Stimulated activated naive CD8-positive, alpha-beta T cell treated with anti-CD3 and anti-CD28 coated beads, Interleukin-15, Interleukin-2, amounts not matched to agents 100 U/mL and 50 U/mL, for 24 hours (primary cell): ENCODE results near the gene NOXA1.

ENCODE experiments used
- ATAC-seq: fragments of 150-1000 bp; cut with Tn5 transposase; one replicate; pipeline ENCODE4 v1.10.0; 2021
- DNase-seq: peaks from one replicate; pipeline ENCODE4 v3.0.0; 2021

NOXA1 gene

DNA sequence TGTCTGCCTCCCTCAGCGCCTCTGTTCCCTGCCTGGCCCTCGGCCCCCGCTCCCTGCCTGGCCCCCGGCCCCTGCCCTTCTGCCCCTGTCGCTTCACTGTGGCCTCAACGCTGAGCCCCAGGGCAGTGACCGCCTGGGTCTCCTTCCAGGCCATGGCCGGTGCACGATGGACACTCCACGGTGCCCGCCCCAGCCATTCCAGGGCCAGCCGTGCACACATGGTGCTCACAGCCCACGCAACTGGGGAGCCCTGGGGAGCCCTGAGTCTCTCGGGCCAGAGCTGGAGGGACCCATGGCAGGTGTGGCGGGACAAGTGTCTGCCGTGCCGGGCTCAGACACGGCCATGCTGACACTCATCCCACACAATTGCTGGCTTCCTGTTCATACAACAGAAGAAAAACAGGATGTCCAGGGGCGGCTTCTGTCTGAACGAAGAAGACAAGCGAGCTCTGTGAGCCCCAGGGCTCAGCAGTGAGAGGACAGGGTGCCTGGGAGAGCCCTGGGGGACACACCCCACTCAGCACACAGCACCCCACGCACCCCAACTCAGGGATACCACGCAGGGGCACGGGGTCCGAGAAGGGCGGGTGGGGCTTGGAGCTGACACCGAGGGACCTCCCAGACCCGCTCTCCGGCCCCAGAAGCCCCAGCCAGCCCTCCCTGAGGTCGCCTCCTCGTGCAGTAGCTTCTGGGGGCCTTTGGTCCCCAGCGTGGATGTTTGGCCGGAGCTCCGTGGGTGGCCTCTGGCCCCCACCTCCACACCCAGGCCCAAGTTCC is 35.9 kb upstream of the NOXA1 start:
- no peak for DNase-seq
- ATAC-seq, result peak; percentile 29

DNA sequence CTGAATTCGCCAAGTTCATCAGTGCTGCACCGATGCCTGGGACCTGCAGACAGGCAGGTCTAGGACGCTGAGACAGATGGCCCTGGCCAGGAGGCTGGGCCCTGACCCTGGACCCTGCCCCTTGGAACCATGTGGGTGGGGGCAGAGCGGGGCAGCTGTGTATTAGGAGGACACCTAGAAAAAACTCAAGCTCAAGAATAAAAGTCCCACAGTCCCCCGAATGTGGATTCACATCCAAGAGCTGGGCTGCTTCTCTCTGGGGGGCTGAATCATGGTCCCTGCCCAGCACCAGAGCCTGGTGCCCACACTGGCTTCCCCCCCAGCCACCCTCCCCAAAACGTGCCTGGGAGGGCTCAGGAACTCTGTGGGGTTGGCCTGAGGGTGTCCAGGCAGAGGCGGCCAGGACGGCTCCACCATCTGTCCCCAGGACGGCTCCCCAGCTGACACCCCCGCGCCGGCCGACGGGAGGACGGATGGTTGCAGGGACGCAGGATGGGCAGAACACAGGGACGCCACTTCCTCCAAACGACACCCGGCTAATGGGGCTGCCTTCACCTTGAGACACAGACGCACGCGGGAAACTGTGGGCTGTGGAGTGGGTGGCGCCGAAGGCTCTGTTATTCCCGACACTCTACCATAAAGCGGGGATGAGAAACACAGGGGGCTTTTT is 35.2 kb upstream of the NOXA1 start:
- DNase-seq, result no peak
- no peak for ATAC-seq

DNA sequence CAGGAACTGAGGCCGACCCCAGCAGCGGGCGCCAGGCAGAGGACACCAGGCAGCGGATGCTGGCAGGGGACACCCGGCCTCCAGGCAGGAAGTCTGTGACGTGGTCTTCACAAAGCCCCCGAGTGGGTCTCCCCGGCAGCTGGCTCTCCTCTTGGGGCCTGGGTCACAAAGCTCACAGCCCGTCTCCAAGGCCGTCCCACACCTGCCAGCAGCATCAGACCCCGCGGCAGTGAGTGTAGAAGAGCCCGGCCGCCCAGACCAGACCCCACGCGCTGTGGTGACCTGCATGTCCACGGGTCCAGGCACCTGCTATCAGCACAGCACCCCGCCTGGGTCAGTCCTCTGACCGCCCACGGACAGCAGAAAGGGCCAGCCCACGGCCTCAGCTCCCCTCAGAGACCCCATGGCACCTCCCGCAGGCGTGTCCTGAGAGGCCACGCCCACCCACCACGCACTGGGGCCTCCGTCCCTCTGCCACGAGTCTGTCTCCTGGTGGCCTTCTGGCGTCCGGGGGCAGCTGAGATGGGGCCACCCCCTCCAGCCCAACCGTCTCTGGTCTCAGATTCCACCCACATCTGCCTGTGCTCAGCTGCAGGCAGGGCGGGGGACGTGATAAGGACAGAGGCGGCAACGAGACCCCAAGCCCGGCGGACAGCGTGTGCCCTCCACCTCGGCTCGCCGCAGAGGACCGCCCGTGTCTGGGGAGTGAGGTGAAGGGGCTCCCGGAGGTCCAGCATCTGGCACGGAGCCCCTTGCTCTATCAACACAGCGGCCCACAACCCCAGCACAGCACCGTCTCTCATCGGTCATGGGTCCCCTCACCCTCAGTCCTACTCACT is 34.4 kb upstream of the NOXA1 start:
- DNase-seq (no peak), ATAC-seq (no peak)

DNA sequence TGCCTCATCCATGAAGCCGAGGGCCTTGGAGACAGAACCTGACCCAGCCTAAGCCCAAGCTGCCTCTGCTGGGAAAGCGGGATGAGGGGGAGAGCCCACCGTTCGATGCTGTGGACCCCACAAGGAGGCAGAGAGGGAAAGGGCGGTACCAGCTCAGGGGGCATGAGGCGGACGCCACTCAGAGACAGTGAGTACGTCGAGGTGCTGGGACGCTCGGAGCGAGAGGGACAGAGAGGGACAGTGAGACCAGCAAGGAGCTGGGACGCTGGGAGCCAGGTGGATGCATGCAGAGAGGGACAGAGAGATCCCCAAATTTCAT is 33.8 kb upstream of the NOXA1 start:
- DNase-seq, result no peak
- ATAC-seq, result no peak

DNA sequence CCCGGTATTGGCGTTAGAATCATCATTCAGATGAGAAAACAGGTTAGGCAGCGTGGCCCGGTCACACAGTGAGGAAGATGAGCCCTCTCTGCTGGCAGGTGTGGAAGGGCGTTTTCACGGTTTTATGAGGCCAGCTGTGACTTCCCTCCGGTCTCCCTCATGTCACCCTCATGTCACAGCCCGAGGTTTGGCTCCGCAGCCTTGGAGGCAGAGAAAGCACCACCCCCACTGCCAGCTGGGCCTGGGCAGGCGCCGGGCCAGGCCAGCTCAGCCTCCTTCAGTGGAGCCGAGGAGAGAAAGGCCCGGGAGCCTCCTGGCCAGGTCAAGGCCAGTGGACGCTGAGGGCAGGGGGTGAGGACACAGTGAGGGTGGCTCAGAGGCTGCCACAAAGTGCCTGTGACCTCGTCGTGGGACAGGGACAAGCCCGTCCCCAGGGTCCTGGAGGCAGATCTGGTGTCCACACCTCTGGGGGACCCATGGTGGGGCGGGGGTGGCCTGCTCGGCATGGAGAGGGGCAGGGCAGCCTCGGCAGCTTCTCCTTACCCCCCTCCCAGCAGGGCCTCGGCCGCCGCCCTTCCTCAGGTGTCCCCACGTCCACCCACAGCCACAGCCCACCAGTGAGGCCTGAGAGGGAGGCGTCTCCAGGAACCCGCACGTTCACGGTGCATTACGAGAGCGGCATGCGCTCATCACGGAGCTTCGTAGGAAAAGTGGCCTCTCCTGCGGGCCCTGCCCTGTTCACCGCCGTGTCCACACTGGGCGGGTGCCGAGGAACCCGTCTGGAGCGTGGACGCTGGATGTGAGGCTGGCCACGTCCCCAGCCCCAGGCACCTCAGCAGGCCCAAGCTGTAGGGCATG is 32.4 kb upstream of the NOXA1 start:
- ATAC-seq (no peak), DNase-seq (no peak)

DNA sequence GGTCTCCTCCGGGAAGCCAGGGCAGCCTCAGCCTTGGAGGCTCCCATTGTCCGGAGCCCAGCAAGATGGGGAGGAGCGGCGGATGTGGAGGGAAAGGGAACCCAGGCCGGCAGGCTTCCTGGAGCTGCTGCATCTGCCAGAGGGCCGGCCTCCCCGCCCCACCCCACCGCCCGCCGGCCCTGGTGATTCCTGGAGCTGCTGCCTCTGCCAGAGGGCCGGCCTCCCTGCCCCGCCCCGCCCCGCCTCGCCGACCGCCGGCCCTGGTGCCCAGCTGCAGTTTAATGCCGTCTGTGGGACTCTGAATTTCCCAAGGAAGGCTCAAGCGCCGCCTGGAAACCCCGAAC is 31.8 kb upstream of the NOXA1 start:
- DNase-seq (no peak), ATAC-seq (no peak)

DNA sequence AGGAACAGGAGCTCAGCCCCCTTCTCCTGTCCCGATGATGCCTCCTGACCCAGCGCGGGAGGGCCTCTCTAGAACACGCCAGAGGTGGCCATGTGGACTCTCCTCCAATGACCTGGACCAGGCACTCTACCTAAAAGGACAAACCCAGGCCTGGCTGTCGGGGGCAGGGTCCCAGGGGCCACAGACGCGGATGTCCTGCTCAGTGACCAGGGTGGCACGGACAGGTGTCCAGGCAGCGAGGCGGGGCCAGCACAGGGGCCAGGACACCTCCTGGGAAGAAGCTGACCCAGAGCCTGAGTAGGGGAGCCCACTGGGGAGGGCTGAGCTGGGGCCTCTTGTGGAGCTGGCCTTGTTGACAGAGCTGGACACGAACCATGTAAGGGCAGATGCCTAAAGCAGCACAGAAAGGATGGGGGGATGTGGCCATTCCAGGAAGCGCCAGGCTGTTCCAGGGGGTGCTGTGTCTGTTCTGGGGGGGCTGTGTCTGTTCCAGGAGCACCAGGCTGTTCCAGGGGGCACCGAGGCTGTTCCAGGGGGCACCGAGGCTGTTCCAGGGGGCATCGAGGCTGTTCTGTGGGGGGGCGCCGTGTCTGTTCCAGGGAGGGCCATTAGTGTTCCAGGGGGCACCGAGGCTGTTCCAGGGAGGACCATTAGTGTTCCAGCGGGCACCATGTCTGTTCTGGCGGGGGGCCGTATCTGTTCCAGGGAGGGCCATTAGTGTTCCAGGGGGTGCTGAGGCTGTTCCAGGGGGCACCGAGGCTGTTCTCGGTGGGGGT is 30.8 kb upstream of the NOXA1 start:
- no peak for DNase-seq
- no peak for ATAC-seq

DNA sequence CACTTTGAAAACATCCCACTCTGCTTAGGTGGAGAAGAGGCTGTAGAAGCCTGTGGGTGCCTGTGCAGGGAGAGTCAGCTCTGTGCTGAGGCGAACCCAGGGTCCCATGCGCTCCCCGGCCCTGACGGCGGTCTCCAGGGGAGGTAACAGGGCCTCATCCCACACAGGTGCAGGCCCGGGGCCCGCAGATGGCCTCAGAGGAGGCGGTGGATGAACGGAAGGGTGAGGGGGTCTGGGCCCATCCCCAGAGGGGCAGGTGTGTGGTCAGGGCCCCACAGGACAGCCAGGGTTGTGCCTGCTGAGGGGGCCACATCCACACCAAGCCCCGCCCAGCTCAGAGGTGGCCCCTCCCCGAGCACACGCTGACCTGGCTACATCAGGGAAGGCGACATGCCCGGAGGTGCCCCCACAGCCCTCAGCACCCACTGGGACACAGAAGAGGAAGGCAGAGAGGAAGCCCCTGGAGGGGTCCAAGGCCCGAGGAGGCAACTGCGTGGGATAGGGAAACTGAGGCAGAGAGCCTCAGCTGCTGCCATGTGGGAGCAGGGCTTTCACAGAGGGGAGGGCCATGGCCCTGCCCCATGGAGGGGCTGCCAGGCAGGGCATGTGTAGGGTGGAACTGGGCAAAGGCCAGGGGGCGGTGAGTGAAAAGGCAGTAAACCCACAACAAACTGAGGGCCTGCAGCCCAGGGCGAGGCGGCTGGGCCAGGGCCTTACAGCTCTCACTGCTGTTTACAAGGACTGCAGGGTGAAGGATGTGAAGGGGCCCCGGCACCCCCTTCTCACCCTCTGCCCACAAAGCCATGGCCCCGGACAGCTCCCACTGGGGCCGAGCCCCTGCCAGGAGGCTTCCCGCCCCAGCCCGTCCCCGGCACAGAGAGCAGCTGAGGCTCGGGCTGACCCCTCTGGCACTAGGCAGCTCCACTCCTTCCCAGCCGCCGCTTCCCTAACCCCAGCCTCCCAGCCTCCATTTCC is 29.7 kb upstream of the NOXA1 start:
- DNase-seq, result no peak
- ATAC-seq, result no peak

DNA sequence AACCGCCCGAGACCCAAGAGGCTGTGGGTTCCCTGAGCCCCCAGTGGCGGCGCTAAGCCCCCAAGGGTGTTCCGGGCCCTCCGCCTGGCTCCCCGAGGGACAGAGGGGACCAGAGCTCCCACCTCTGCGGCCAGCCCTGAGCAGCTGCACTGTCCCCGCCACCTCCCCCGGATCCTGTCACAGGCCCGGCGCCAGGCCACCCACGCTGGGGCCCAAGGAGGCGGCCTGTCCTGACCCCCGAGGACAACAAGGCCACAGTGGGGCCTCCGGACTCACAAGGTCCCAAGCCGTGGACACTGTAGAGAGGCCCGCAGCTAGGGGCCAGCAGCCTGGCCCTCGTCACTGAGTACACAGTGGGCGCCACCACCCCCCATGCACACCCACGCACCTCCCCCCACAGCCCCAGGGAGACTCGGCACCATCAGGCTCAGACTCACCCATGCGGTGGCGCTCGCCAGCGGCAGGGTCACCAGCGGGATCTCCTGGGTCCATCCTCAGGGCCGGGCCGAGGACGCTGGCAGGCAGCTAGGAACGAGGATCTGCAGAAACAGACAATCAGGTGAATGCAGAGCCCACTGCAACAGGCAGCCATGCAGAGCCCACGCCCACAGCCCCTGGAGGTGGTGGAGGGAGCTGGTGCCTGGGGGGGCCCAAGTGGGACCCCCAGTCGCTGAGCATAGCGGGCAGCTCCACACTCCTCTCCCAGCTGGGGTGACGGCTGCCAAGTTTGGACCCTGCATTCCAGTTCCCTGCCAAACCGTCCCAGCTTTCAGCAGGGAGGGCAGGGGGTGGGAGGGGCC is 28.1 kb upstream of the NOXA1 start:
- ATAC-seq (no peak), DNase-seq (no peak)

DNA sequence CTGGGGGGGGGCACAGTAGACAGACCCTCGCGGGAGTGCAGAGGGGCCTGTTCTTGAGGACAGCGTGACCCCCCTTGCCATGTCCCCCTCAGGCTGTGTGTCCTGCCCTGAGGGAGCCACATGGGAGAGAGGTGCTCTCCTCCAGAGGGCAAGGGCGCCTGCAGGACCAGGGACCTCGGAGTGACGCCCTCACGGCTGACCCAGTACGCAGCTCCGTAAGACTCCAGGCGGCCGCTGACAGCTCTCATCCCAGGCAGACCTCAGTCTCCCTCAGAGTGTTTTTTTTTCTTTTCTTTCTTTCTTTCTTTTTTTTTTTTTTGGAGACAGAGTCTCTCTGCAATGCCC is 27.6 kb upstream of the NOXA1 start:
- ATAC-seq (no peak), DNase-seq (no peak)

DNA sequence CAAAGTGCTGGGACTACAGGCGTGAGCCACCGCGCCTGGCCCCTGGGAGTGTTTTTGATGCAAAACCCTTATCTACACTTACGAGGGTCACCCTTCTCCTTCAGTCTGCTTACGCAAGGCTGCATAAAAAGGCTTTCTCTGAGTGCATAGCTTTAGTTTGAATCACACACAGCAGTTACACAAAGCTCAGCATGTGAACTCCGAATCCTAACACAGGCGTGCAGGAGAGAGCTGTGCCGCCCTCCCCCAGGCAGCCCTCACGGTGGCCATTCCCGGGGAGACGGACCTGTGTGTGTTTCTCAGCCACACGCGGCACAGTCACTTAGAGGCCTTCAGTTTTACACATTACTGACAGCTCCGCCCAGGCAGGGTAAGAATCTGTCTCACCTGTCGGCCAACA is 27.0 kb upstream of the NOXA1 start:
- no peak for ATAC-seq
- DNase-seq, result no peak

DNA sequence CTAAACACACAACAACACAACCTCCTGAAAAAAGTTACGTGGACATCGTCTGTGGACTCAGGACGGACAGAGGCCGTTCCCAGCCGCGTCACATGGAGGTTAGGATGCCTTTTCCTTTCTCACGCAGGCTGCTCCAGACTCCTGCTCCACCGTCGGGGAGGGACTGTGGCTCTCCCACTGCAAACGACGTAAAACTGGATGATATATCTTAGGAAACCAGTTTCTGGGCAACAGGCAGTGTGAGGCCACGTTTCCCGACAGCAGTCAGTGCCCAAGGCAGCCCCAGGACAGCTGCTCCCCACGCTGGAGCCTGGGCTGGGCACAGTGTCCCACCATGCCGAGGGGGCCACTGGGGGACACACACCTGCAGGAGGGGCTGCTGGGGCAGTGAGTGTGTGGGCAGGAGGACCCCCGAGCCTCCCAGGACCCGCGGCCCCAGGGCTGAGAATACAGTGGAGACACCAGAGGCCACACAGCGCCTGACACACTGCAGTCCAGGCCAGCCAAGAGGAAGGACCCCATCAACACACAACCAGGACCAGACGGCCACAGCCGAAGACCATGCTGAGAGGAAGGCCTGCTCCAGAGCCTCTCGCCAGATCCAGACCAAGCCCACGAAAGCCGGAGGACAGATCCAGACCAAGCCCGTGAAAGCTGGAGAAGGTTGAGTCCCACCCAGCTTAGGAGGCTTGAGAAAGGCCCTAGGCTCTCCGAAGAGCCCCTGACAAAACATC is 26.4 kb upstream of the NOXA1 start:
- no peak for ATAC-seq

DNA sequence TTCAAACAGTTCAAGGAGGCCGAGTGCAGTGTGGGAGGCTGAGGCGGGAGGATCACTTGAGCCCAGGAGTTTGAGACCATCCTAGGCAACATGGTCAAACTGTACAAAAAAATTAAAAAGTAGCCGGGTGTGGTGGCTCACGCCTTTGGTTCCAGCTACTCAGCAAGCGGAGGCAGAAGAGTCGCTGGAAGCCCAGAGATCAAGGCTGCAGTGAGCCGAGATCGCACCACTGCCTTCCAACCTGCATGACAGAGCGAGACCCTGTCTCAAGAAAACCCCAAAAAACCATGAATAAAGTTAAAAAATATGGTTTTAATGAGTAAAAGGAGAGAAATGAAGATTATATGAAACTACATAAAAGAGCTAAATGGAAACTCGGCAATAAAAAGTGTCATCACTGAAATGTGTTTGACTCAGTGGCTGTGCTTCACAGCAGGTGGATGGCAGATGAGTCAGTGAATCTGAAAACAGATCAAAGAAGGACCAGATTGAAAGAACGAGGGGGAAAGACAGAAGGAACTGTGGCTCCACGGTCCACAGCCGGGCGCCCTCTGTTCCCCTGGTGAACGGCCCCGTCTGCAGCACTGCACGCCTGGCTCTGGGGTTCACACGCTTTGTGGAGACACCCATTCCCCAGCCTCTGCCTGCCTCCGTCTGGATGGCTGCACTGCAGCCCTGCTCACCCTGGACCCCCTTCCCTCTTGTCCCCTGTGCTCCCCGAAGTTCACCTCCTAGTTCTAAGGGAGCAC is 25.3 kb upstream of the NOXA1 start:
- peak; percentile 50 for DNase-seq
- peak; percentile 96 for ATAC-seq

More for the DNA sequence above, 26.4 kb upstream of the NOXA1 start:
- no peak for DNase-seq

DNA sequence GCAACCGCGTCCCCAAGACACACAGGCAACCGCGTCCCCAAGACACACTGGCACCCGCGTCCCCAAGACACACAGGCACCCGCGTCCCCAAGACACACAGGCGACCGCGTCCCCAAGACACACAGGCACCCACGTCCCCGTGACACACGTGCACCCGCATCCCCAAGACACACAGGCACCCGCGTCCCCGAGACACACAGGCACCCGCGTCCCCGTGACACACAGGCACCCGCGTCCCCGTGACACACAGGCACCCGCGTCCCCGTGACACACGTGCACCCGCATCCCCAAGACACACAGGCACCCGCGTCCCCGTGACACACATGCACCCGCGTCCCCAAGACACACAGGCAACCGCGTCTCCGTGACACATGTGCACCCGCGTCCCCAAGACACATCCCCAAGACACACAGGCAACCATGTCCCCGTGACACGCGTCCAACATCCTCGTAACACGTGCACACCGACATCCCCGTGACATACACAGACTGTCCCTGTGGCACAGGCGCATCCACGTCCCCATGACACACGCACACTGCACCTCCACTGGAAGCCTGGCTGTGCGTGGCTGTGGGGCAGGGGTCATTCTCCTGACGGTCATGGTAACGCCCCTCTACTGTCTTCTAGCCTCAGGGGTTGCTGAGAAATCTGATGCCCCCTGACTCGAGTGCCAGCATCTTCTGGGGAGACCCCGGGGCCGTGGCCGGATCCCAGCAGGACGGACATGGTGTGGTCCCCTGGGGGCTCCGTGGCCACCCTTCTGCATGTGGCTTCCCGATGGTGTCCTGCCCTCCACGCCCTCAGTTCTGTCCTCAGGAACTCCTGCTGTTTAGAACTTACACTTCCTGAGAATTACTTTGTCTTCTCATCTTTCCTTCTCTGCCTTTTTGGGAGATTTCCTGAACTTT is 24.4 kb upstream of the NOXA1 start:
- no peak for ATAC-seq
- DNase-seq, result no peak

DNA sequence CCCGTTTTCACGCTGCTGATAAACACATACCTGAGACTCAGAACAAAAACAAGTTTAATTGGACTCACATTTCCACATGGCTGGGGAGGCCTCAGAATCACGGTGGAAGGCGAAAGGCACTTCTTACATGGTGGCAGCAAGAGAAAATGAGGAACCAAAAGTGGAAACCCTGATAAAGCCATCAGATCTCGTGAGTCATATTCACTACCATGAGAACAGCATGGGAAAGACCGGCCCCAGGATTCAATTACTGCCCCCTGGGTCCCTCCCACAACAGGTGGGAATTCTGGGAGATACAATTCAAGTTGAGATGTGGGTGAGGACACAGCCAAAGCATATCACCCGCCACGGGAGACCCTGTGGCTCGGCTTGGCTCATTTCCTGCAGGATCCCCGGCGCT is 20.4 kb upstream of the NOXA1 start:
- ATAC-seq, result no peak

DNA sequence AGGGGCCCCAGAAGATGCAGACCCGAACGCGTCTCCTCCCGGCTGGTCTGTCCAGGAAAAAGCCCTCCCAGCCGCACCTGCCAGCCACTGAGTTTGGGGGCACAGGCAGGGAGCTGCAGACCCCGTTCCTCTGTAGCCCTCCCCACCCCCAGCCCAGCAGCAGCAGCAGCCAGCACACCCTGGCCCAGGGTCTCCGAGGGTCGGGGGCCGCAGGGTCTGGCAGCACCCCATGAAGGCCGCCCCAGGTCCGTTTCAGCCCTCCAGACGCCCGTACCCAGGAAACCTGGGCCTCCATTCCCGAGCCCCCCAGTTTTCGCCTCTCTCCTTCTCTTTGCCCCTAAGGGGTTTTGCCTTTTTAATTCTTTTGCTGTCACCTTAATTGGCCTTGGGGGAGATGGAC is 19.9 kb upstream of the NOXA1 start:
- no peak for DNase-seq
- no peak for ATAC-seq

More for the DNA sequence above, 20.4 kb upstream of the NOXA1 start:
- no peak for DNase-seq

DNA sequence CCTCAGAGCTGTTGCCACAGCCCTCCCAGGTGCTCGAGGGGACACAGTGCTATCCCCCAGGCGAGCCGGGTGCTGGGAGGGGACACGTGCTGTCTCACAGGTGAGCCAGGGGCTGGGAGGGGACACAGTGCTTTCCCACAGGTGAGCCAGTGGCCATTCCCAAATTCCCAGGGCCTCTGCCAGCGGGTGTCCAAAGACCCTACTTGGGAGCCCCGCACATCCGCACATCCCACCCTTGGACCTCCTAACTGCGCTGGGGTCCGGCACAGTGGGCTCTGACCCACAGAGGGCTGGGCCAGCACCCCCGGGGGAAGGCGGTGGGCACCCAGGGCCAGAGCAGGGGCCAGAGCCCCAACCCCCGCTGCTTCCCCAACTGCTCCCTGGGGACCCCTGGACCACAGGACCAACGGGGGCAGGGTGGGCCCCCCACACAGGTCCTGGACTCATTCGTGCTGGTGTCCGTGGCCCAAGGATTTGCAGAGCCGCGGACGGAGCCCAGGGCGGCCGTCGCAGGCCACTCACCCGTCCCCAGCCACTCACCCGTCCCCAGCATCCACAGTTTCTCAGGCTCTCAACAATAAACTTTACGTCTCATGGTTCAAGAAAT is 18.1 kb upstream of the NOXA1 start:
- DNase-seq (no peak), ATAC-seq (no peak)
